MM.1S (cell line): ENCODE results near the gene CACNB2.
"Not testable (repeated sequence)": the region's sequence is repeated elsewhere in the genome, so short reads cannot be mapped to it uniquely, and the experiment has no call there.

ENCODE experiments used
- CTCF ChIP-seq: fragments of 300-600 bp; sonication (generic); IDR thresholded peaks from 2 replicates; pipeline ENCODE4 v1.5.1; 2016; ENCODE audit warnings: antibody characterized with exemption, low read length, mixed read lengths
- EZH2 ChIP-seq: fragments of 300-600 bp; sonication (generic); optimal IDR thresholded peaks from 2 replicates; pipeline ENCODE3; 2017; ENCODE audit warnings: low read depth, mild to moderate bottlenecking, antibody characterized with exemption, low read length, mixed read lengths
- EZH2phosphoT487 ChIP-seq: fragments of 300-600 bp; sonication (generic); IDR thresholded peaks from 2 replicates; pipeline ENCODE4 v1.6.1; 2018; ENCODE audit warnings: antibody characterized with exemption, low read length

- not testable (repeated sequence) for TF ChIP-seq CTCF, EZH2, EZH2phosphoT487
These were observed 430.2 kb downstream of the CACNB2 start for GRCh38 chr10:18570386-18570785.
